Neuronal stem cell (in vitro differentiated cells): ENCODE measurements around the gene FOXP2.

Experiments
- DNase-seq: peaks from one replicate; pipeline ENCODE4 v3.0.0-alpha.2; 2013; ENCODE audit warnings: low spot score
- H2AFZ ChIP-seq: one replicate; pipeline ENCODE4 v1.6.1; 2013; ENCODE audit warnings: mild to moderate bottlenecking, low read length, inconsistent platforms
- H2AK5ac ChIP-seq: 2 replicates; pipeline ENCODE4 v1.6.1; 2013; ENCODE audit warnings: low read depth, mild to moderate bottlenecking, inconsistent platforms, low read length, moderate library complexity, mixed read lengths
- H2BK120ac ChIP-seq: 2 replicates; pipeline ENCODE4 v1.6.1; 2013; ENCODE audit warnings: low read depth, mild to moderate bottlenecking, inconsistent platforms, low read length, moderate library complexity, mixed read lengths
- H2BK12ac ChIP-seq: one replicate; pipeline ENCODE4 v1.6.1; 2013; ENCODE audit warnings: low read length, inconsistent platforms
- H2BK15ac ChIP-seq: 2 replicates; pipeline ENCODE4 v1.6.1; 2013; ENCODE audit warnings: mild to moderate bottlenecking, low read length, inconsistent platforms, mixed read lengths
- H2BK5ac ChIP-seq: one replicate; pipeline ENCODE4 v1.6.1; 2013; ENCODE audit warnings: inconsistent platforms, mild to moderate bottlenecking, low read length, moderate library complexity
- H3K14ac ChIP-seq: one replicate; pipeline ENCODE4 v1.6.1; 2013; ENCODE audit warnings: low read length, inconsistent platforms
- H3K18ac ChIP-seq: 2 replicates; pipeline ENCODE4 v1.6.1; 2013; ENCODE audit warnings: low read length, inconsistent platforms
- H3K23ac ChIP-seq: 2 replicates; pipeline ENCODE4 v1.6.1; 2013; ENCODE audit warnings: low read depth, mild to moderate bottlenecking, mixed read lengths, low read length, inconsistent platforms; ENCODE audit not compliant: poor library complexity
- H3K27ac ChIP-seq: replicated peaks from 3 replicates; pipeline ENCODE4 v1.5.1; 2013; ENCODE audit warnings: low read length, inconsistent platforms
- H3K27me3 ChIP-seq, 3 experiments: 2 replicates each; pipeline ENCODE4 v1.6.1; 2013; ENCODE audit warnings: low read length in 3 of 3, mild to moderate bottlenecking in 2 of 3, inconsistent platforms in 1 of 3, low read depth in 1 of 3, mixed read lengths in 1 of 3, moderate library complexity in 1 of 3; ENCODE audit not compliant: control insufficient read depth in 3 of 3, insufficient read depth in 3 of 3
- H3K36me3 ChIP-seq, 2 donors: replicated peaks in 1 of 2; 2 replicates each; pipeline ENCODE4 v1.6.1; 2013; ENCODE audit warnings: low read length in 2 of 2; ENCODE audit not compliant: control insufficient read depth in 2 of 2, insufficient read depth in 2 of 2
- H3K4ac ChIP-seq: 2 replicates; pipeline ENCODE4 v1.6.1; 2013; ENCODE audit warnings: inconsistent platforms, mild to moderate bottlenecking, low read length, moderate library complexity
- H3K4me1 ChIP-seq, 2 donors: 1 replicate in 1 of 2; 2 replicates in 1 of 2; pipeline ENCODE4 v1.6.1; 2013; ENCODE audit warnings: low read length in 2 of 2, low read depth in 1 of 2; ENCODE audit not compliant: control insufficient read depth in 2 of 2, insufficient read depth in 1 of 2
- H3K4me2 ChIP-seq: one replicate; pipeline ENCODE4 v1.6.1; 2013; ENCODE audit warnings: mild to moderate bottlenecking, low read length, inconsistent platforms; ENCODE audit not compliant: insufficient read depth, poor library complexity, severe bottlenecking
- H3K4me3 ChIP-seq, 2 donors: 2 replicates each; pipeline ENCODE4 v1.5.1; 2013; ENCODE audit warnings: low read length in 2 of 2, mild to moderate bottlenecking in 2 of 2, inconsistent platforms in 1 of 2, moderate library complexity in 1 of 2
- H3K79me1 ChIP-seq: one replicate; pipeline ENCODE4 v1.6.1; 2013; ENCODE audit warnings: low read depth, mild to moderate bottlenecking, inconsistent platforms, low read length, moderate library complexity
- H3K9ac ChIP-seq: one replicate; pipeline ENCODE4 v1.6.1; 2013; ENCODE audit warnings: mild to moderate bottlenecking, low read depth, low read length, inconsistent platforms; ENCODE audit not compliant: poor library complexity
- H3K9me3 ChIP-seq, 2 donors: replicated peaks in 1 of 2; 2 replicates each; pipeline versions ENCODE3 to v1.6.1; 2013; ENCODE audit warnings: low read length in 2 of 2, mild to moderate bottlenecking in 2 of 2, inconsistent platforms in 1 of 2, low read depth in 1 of 2, mixed read lengths in 1 of 2, moderate library complexity in 1 of 2; ENCODE audit not compliant: control insufficient read depth in 2 of 2, insufficient read depth in 1 of 2
- H4K8ac ChIP-seq: one replicate; pipeline ENCODE4 v1.6.1; 2013; ENCODE audit warnings: low read depth, mild to moderate bottlenecking, inconsistent platforms, low read length, moderate library complexity
- H4K91ac ChIP-seq: one replicate; pipeline ENCODE4 v1.6.1; 2013; ENCODE audit warnings: low read length, low read depth, mild to moderate bottlenecking, inconsistent platforms; ENCODE audit not compliant: poor library complexity
- WGBS, 2 donors: extraction: QIAGEN DNeasy Blood & Tissue Kit; methylation state at CpG; one replicate each; pipeline ENCODE4 v1.1.7; 2013; ENCODE audit warnings: missing lambda C conversion rate in 2 of 2, mixed read lengths in 1 of 2; ENCODE audit not compliant: insufficient read length in 2 of 2, insufficient replicate concordance in 1 of 2; ENCODE audit errors: extremely low coverage in 2 of 2; 5-methylcytosine and 5-hydroxymethylcytosine counted together

FOXP2 gene

DNA sequence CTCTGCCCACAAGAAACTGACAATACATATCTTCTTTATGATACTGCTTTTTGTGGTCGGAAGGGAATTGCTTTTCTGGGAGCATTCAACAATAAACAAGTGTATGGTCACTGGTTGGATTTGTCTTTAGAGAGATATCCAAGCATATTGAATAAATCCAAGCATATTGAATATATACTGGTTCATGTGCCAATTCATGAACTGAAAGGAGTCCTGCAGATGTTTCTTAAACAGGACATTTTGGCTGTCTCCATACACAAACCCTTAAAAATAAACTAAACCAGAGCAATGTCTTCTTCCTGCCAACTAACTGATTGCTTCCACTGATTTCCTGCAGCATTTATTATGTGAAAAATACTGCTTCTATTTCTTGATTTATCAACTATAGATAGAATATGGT, 173.9 kb downstream of the FOXP2 start:
- Histone ChIP-seq H3K36me3 (no peaks in the 10 kb centered on the region), H3K23ac (no peak overlapping the region)
- no CpG with 5 or more reads among the region's 1 CpG for whole genome bisulfite sequencing, 2 donors

DNA sequence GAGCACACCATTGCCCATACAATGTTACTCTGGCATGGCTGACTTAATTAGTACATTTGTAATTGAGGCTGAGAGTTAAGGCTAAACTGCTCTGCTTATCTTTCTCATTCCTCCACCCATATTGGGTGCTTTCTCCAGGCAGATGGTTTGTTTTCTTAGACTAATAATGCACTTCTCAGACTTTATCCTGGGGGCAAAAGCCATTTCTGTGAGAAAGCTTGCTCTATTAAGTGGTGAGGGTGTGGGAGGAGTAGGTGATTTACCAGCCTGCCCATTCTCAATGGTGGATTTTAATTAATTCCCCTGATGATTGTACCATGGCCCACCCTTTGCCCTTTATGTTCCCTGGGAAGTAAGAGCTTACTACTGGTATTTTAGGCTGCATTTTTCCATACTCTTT, 174.8 kb downstream of the FOXP2 start:
- Histone ChIP-seq H2BK15ac (no peak overlapping the region), H3K4me2 (no peak overlapping the region), H3K4me3 (no peak overlapping the region), H3K36me3 (no peaks in the 10 kb centered on the region), H3K4ac (no peak overlapping the region), H2BK120ac (no peak overlapping the region), H2AK5ac (no peak overlapping the region), H3K4me1 (peaks cover 0 to 6% of the 10 kb centered on the region in 2 donors), H3K9ac (no peak overlapping the region), H4K8ac (no peak overlapping the region), H3K23ac (no peak overlapping the region), H3K27me3 (no peaks in the 10 kb centered on the region), H2BK5ac (no peak overlapping the region), H3K18ac (no peak overlapping the region), H3K79me1 (no peaks in the 10 kb centered on the region), H3K9me3 (no peaks in the 10 kb centered on the region), H2AFZ (no peak overlapping the region), H3K27ac (peak overlapping the region; percentile 54), H3K14ac (no peak overlapping the region), H4K91ac (no peak overlapping the region), H2BK12ac (no peak overlapping the region)
- peak; percentile 15 for DNase-seq

More for the DNA sequence above, 173.9 kb downstream of the FOXP2 start:
- H4K91ac ChIP-seq, result no peak overlapping the region
- H2AFZ ChIP-seq, result no peak overlapping the region
- no peak overlapping the region for H3K14ac ChIP-seq
- no peak overlapping the region for H2BK5ac ChIP-seq
- H3K27me3 ChIP-seq, result no peaks in the 10 kb centered on the region
- no peak overlapping the region for H3K4me3 ChIP-seq
- H4K8ac ChIP-seq, result no peak overlapping the region
- H2BK15ac ChIP-seq, result no peak overlapping the region
- no peak overlapping the region for H3K4me2 ChIP-seq
- no peaks in the 10 kb centered on the region for H3K79me1 ChIP-seq
- no peak overlapping the region for H3K27ac ChIP-seq
- H3K9ac ChIP-seq, result no peak overlapping the region
- H3K4ac ChIP-seq, result no peak overlapping the region
- H2AK5ac ChIP-seq, result no peak overlapping the region
- no peak overlapping the region for H2BK12ac ChIP-seq
- H3K4me1 ChIP-seq, result peaks cover 0 to 4% of the 10 kb centered on the region in 2 donors
- H3K9me3 ChIP-seq, result no peaks in the 10 kb centered on the region
- no peak overlapping the region for H3K18ac ChIP-seq
- DNase-seq, result no peak
- no peak overlapping the region for H2BK120ac ChIP-seq

- Histone ChIP-seq H3K9ac (no peak overlapping the region), H3K9me3 (no peaks in the 10 kb centered on the region), H2BK120ac (no peak overlapping the region), H3K4ac (no peak overlapping the region), H3K79me1 (no peaks in the 10 kb centered on the region), H2AFZ (no peak overlapping the region), H2BK15ac (no peak overlapping the region), H3K36me3 (no peaks in the 10 kb centered on the region), H4K8ac (no peak overlapping the region), H2AK5ac (no peak overlapping the region), H4K91ac (no peak overlapping the region), H3K27ac (no peak overlapping the region), H2BK5ac (no peak overlapping the region), H3K14ac (no peak overlapping the region), H2BK12ac (no peak overlapping the region), H3K4me1 (peaks cover 0 to 6% of the 10 kb centered on the region in 2 donors), H3K27me3 (no peaks in the 10 kb centered on the region), H3K4me2 (no peak overlapping the region), H3K4me3 (no peak overlapping the region), H3K23ac (no peak overlapping the region), H3K18ac (no peak overlapping the region)
- WGBS, 2 donors, result no CpG with 5 or more reads among the region's 2 CpGs
- DNase-seq, result peak; percentile 6
Measured at GRCh38 chr7:114590298-114590697, 175.7 kb downstream of the FOXP2 start.

- Histone ChIP-seq H3K18ac (no peak overlapping the region), H4K8ac (no peak overlapping the region), H2BK12ac (no peak overlapping the region), H3K23ac (no peak overlapping the region), H3K79me1 (no peaks in the 10 kb centered on the region), H2BK15ac (no peak overlapping the region), H3K27ac (no peak overlapping the region), H2AFZ (no peak overlapping the region), H3K4me1 (peaks cover 0 to 2% of the 10 kb centered on the region in 2 donors), H2BK5ac (no peak overlapping the region), H3K4me2 (no peak overlapping the region), H3K14ac (no peak overlapping the region), H4K91ac (no peak overlapping the region), H2BK120ac (no peak overlapping the region), H3K27me3 (no peaks in the 10 kb centered on the region), H3K4ac (no peak overlapping the region), H3K9ac (no peak overlapping the region), H3K36me3 (no peaks in the 10 kb centered on the region), H2AK5ac (no peak overlapping the region), H3K9me3 (no peaks in the 10 kb centered on the region), H3K4me3 (no peak overlapping the region)
- no CpG with 5 or more reads among the region's 4 CpGs for WGBS, 2 donors
- DNase-seq, result no peak
Measured at GRCh38 chr7:114598946-114599345, 184.3 kb downstream of the FOXP2 start.
